ENCODE measurements around the gene HIVEP3.

The HIVEP3 gene

DNA sequence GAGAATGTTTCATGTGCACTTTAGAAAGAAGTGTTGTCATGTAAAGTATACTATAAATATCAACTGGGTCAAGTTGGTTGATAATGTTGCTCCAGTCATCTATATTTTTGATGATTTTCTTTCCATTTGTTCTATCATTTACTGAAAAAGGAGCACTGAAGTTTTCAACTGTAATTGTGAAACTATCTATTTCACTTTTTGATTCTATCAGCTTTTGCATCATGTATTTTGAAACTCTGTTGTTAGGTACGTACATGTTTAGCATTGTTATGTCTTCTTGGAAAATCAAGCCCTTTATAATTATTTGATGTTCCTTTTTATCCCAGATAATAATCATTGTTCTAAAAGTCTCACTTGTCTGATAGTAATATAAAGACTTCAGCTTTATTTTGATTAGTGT lies 14.4 kb upstream of the HIVEP3 start:
- no peak for TF ChIP-seq TAF1 (IDR thresholded peaks at IDR 0.05; ENCODE audit: borderline replicate concordance, insufficient read depth, low read length)
- TF ChIP-seq, protein P1, sequence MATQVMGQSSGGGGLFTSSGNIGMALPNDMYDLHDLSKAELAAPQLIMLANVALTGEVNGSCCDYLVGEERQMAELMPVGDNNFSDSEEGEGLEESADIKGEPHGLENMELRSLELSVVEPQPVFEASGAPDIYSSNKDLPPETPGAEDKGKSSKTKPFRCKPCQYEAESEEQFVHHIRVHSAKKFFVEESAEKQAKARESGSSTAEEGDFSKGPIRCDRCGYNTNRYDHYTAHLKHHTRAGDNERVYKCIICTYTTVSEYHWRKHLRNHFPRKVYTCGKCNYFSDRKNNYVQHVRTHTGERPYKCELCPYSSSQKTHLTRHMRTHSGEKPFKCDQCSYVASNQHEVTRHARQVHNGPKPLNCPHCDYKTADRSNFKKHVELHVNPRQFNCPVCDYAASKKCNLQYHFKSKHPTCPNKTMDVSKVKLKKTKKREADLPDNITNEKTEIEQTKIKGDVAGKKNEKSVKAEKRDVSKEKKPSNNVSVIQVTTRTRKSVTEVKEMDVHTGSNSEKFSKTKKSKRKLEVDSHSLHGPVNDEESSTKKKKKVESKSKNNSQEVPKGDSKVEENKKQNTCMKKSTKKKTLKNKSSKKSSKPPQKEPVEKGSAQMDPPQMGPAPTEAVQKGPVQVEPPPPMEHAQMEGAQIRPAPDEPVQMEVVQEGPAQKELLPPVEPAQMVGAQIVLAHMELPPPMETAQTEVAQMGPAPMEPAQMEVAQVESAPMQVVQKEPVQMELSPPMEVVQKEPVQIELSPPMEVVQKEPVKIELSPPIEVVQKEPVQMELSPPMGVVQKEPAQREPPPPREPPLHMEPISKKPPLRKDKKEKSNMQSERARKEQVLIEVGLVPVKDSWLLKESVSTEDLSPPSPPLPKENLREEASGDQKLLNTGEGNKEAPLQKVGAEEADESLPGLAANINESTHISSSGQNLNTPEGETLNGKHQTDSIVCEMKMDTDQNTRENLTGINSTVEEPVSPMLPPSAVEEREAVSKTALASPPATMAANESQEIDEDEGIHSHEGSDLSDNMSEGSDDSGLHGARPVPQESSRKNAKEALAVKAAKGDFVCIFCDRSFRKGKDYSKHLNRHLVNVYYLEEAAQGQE (IDR thresholded peaks at IDR 0.05; ENCODE audit: insufficient read depth in 1 of 2, low read depth in 2 of 2, low read length in 2 of 2) = no peak
- TF ChIP-seq SIN3A (IDR thresholded peaks at IDR 0.05; ENCODE audit: borderline replicate concordance, insufficient read depth, low read length) = no peak
- no peak for TF ChIP-seq FOXP2 (optimal IDR thresholded peaks at IDR 0.05; ENCODE audit: borderline replicate concordance, extremely low read depth, extremely low read length, insufficient read depth)
- no peak for TF ChIP-seq POLR2AphosphoS5 (IDR thresholded peaks at IDR 0.05; ENCODE audit: low read depth, low read length)

DNA sequence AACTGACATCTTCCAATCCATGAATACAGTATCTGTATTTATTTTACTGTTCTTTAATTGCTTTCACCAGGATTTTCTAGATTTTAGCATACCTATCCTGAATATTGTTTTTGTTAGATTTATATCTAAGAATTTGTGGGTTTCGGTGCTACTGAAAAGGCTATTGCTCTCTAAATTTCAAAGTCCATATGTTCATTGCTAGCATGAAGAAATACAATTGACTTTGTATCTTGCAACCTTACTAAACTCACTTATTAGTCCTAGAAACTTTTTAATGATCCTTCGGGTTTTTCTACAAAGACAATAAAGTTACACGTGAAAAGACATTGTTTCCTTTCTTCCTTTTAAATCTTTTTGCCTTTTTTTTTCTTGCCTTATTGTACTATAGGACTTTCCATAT lies 12.9 kb upstream of the HIVEP3 start:
- no peak for TF ChIP-seq TAF1 (IDR thresholded peaks at IDR 0.05; ENCODE audit: borderline replicate concordance, insufficient read depth, low read length)
- TF ChIP-seq, protein P1 (IDR thresholded peaks at IDR 0.05; ENCODE audit: insufficient read depth in 1 of 2, low read depth in 2 of 2, low read length in 2 of 2) = no peak
- TF ChIP-seq POLR2AphosphoS5 (IDR thresholded peaks at IDR 0.05; ENCODE audit: low read depth, low read length) = no peak

DNA sequence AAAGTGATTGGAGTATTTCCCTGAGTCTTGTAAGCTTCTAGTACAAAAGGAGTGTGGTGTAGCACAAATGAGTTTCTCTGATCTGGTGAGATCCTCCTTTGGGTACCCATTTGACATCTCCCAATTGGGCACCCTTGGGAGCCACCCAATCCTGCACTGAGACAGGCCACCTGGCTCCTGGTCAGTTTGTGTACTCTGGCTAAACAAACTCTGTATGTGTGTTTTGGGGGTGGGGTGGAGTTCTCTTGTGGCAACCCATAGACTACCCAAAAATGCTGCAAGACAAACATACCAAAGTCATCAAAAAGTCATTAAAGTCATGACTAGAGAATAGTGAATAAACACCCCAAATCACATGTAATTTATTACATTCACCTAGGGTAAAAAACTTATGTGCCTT lies 8.4 kb upstream of the HIVEP3 start:
- TF ChIP-seq TAF1 (IDR thresholded peaks at IDR 0.05; ENCODE audit: borderline replicate concordance, insufficient read depth, low read length) = no peak
- TF ChIP-seq, protein P1 (IDR thresholded peaks at IDR 0.05; ENCODE audit: insufficient read depth in 1 of 2, low read depth in 2 of 2, low read length in 2 of 2) = no peak
- no peak for TF ChIP-seq POLR2AphosphoS5 (IDR thresholded peaks at IDR 0.05; ENCODE audit: low read depth, low read length)
- TF ChIP-seq FOXP2 (optimal IDR thresholded peaks at IDR 0.05; ENCODE audit: borderline replicate concordance, extremely low read depth, extremely low read length, insufficient read depth) = no peak
- TF ChIP-seq SIN3A (IDR thresholded peaks at IDR 0.05; ENCODE audit: borderline replicate concordance, insufficient read depth, low read length) = no peak

DNA sequence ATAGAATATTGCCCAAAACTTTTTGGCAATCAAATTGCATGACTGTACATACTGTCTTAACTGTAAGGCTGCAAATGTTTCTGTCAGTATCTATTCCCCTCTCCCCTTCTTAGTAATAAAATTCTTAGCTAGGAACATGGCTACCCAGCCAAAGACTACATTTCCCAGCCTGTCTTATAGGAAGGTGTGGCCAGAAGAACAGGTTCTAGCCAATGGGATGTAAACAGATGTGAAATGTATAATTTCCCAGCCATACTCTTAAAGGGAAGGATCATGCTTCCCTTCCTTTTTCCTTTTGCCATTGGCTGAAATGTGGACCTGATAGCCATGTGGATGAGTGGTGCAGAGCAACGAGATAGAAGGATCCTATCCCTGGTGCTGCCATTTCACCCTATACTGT lies 7.0 kb upstream of the HIVEP3 start:
- TF ChIP-seq FOXP2 (optimal IDR thresholded peaks at IDR 0.05; ENCODE audit: borderline replicate concordance, extremely low read depth, extremely low read length, insufficient read depth) = no peak
- TF ChIP-seq SIN3A (IDR thresholded peaks at IDR 0.05; ENCODE audit: borderline replicate concordance, insufficient read depth, low read length) = no peak
- TF ChIP-seq, protein P1 (IDR thresholded peaks at IDR 0.05; ENCODE audit: insufficient read depth in 1 of 2, low read depth in 2 of 2, low read length in 2 of 2) = no peak
- TF ChIP-seq TAF1 (IDR thresholded peaks at IDR 0.05; ENCODE audit: borderline replicate concordance, insufficient read depth, low read length) = no peak
- TF ChIP-seq POLR2AphosphoS5 (IDR thresholded peaks at IDR 0.05; ENCODE audit: low read depth, low read length) = no peak

DNA sequence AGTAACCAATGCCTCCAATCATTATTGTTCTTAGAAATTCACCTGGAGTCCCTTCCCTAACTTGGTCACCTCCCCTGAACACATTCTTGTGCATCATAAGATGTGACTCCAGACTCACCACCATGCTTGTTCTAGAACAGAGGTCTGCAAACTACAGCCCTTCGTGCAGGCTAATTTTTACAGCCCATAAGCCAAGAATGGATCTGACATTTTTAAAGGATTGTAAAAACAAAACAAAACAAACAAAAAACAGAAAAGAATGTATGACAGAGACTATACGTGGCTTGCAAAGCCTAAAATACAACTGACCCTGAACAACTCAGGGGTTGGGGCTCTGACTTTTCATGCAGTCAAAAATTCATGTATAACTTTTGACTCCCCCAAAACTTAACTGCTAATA lies 6.2 kb upstream of the HIVEP3 start:
- TF ChIP-seq SIN3A (IDR thresholded peaks at IDR 0.05; ENCODE audit: borderline replicate concordance, insufficient read depth, low read length) (no peak), FOXP2 (optimal IDR thresholded peaks at IDR 0.05; ENCODE audit: borderline replicate concordance, extremely low read depth, extremely low read length, insufficient read depth) (no peak), POLR2AphosphoS5 (IDR thresholded peaks at IDR 0.05; ENCODE audit: low read depth, low read length) (no peak), TAF1 (IDR thresholded peaks at IDR 0.05; ENCODE audit: borderline replicate concordance, insufficient read depth, low read length) (no peak)
- TF ChIP-seq, protein P1 (IDR thresholded peaks at IDR 0.05; ENCODE audit: insufficient read depth in 1 of 2, low read depth in 2 of 2, low read length in 2 of 2) = no peak
